ENCODE data around the gene ATP9A.

The ATP9A gene

GRCh38 chr20:51620432-51620831, 147.8 kb downstream of the ATP9A start:
- no peaks in the 10 kb centered on the region for H3K36me3 ChIP-seq (ENCODE audit: control insufficient read depth, insufficient read depth, low read length)
- H3K4me2 ChIP-seq (ENCODE audit: low read length): no peak overlapping the region
- no peaks in the 10 kb centered on the region for H3K9me3 ChIP-seq (ENCODE audit: control insufficient read depth, low read length)
- no peaks in the 10 kb centered on the region for H3K27me3 ChIP-seq (ENCODE audit: control insufficient read depth, insufficient read depth, low read length)
- H3K9ac ChIP-seq: no peak overlapping the region
- TF ChIP-seq, protein P1, sequence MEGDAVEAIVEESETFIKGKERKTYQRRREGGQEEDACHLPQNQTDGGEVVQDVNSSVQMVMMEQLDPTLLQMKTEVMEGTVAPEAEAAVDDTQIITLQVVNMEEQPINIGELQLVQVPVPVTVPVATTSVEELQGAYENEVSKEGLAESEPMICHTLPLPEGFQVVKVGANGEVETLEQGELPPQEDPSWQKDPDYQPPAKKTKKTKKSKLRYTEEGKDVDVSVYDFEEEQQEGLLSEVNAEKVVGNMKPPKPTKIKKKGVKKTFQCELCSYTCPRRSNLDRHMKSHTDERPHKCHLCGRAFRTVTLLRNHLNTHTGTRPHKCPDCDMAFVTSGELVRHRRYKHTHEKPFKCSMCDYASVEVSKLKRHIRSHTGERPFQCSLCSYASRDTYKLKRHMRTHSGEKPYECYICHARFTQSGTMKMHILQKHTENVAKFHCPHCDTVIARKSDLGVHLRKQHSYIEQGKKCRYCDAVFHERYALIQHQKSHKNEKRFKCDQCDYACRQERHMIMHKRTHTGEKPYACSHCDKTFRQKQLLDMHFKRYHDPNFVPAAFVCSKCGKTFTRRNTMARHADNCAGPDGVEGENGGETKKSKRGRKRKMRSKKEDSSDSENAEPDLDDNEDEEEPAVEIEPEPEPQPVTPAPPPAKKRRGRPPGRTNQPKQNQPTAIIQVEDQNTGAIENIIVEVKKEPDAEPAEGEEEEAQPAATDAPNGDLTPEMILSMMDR (IDR thresholded peaks at IDR 0.05): no peak
- H2AFZ ChIP-seq: no peak overlapping the region
- no peak overlapping the region for H3K27ac ChIP-seq
- no peaks in the 10 kb centered on the region for H3K4me1 ChIP-seq
- no peak overlapping the region for H3K4me3 ChIP-seq (ENCODE audit: low read depth, low read length)
- H3K79me2 ChIP-seq: no peaks in the 10 kb centered on the region

- Histone ChIP-seq H3K79me2 (no peaks in the 10 kb centered on the region), H3K27ac (no peak overlapping the region), H3K9me3 (ENCODE audit: control insufficient read depth, low read length) (no peaks in the 10 kb centered on the region), H2AFZ (no peak overlapping the region), H3K4me1 (no peaks in the 10 kb centered on the region), H3K36me3 (ENCODE audit: control insufficient read depth, insufficient read depth, low read length) (no peaks in the 10 kb centered on the region), H3K27me3 (ENCODE audit: control insufficient read depth, insufficient read depth, low read length) (no peaks in the 10 kb centered on the region), H3K4me2 (ENCODE audit: low read length) (no peak overlapping the region), H3K4me3 (ENCODE audit: low read depth, low read length) (no peak overlapping the region), H3K9ac (no peak overlapping the region)
- TF ChIP-seq, protein P1 (IDR thresholded peaks at IDR 0.05): no peak
Measured at GRCh38 chr20:51616060-51616459, 152.1 kb downstream of the ATP9A start.

GRCh38 chr20:51614687-51615086, 153.5 kb downstream of the ATP9A start:
- H3K79me2 ChIP-seq: no peaks in the 10 kb centered on the region
- H3K4me2 ChIP-seq (ENCODE audit: low read length): no peak overlapping the region
- no peak overlapping the region for H3K9ac ChIP-seq
- H3K27me3 ChIP-seq (ENCODE audit: control insufficient read depth, insufficient read depth, low read length): no peaks in the 10 kb centered on the region
- no peaks in the 10 kb centered on the region for H3K4me1 ChIP-seq
- TF ChIP-seq, protein P1 (IDR thresholded peaks at IDR 0.05): no peak
- no peak overlapping the region for H3K4me3 ChIP-seq (ENCODE audit: low read depth, low read length)
- H3K27ac ChIP-seq: no peak overlapping the region
- no peaks in the 10 kb centered on the region for H3K36me3 ChIP-seq (ENCODE audit: control insufficient read depth, insufficient read depth, low read length)
- no peaks in the 10 kb centered on the region for H3K9me3 ChIP-seq (ENCODE audit: control insufficient read depth, low read length)
- no peak overlapping the region for H2AFZ ChIP-seq

GRCh38 chr20:51613580-51613979, 154.6 kb downstream of the ATP9A start:
- no peak overlapping the region for H2AFZ ChIP-seq
- no peaks in the 10 kb centered on the region for H3K79me2 ChIP-seq
- no peaks in the 10 kb centered on the region for H3K36me3 ChIP-seq (ENCODE audit: control insufficient read depth, insufficient read depth, low read length)
- no peaks in the 10 kb centered on the region for H3K4me1 ChIP-seq
- H3K27me3 ChIP-seq (ENCODE audit: control insufficient read depth, insufficient read depth, low read length): no peaks in the 10 kb centered on the region
- no peak overlapping the region for H3K4me3 ChIP-seq (ENCODE audit: low read depth, low read length)
- H3K9ac ChIP-seq: no peak overlapping the region
- no peaks in the 10 kb centered on the region for H3K9me3 ChIP-seq (ENCODE audit: control insufficient read depth, low read length)
- no peak overlapping the region for H3K27ac ChIP-seq
- TF ChIP-seq, protein P1 (IDR thresholded peaks at IDR 0.05): no peak
- no peak overlapping the region for H3K4me2 ChIP-seq (ENCODE audit: low read length)

- H3K9me3 ChIP-seq (ENCODE audit: control insufficient read depth, low read length): no peaks in the 10 kb centered on the region
- no peak overlapping the region for H3K4me3 ChIP-seq (ENCODE audit: low read depth, low read length)
- no peaks in the 10 kb centered on the region for H3K36me3 ChIP-seq (ENCODE audit: control insufficient read depth, insufficient read depth, low read length)
- H3K9ac ChIP-seq: no peak overlapping the region
- no peaks in the 10 kb centered on the region for H3K27me3 ChIP-seq (ENCODE audit: control insufficient read depth, insufficient read depth, low read length)
- TF ChIP-seq, protein P1 (IDR thresholded peaks at IDR 0.05): no peak
- no peaks in the 10 kb centered on the region for H3K4me1 ChIP-seq
- no peak overlapping the region for H2AFZ ChIP-seq
- H3K27ac ChIP-seq: no peak overlapping the region
- H3K79me2 ChIP-seq: no peaks in the 10 kb centered on the region
- H3K4me2 ChIP-seq (ENCODE audit: low read length): no peak overlapping the region
Measured at GRCh38 chr20:51612896-51613295, 155.3 kb downstream of the ATP9A start.

Measured in parathyroid adenoma (tissue), 2 donors.